Gastrocnemius medialis (tissue), 4 donors: Measurements from ENCODE around the gene CFAP47.

ENCODE experiments used
- POLR2A ChIP-seq, 2 donors: fragments of 450-650 bp; IDR thresholded peaks; one replicate each; pipeline ENCODE4 v1.6.1; 2017; ENCODE audit warnings: antibody characterized with exemption in 2 of 2, mild to moderate bottlenecking in 2 of 2, moderate library complexity in 2 of 2
- TF ChIP-seq, protein P1 (sequence below), 5 experiments: fragments of 450-650 bp in 3 of 5; fragments of 200-600 bp in 2 of 5; sonication (generic) in 2 of 5; IDR thresholded peaks in 4 of 5; conservative IDR thresholded peaks in 1 of 5; 1 replicate in 4 of 5; 2 replicates in 1 of 5; pipeline ENCODE4 v1.5.1; 2016 to 2019; ENCODE audit warnings: antibody characterized with exemption in 5 of 5, mild to moderate bottlenecking in 3 of 5, moderate library complexity in 3 of 5

DNA sequence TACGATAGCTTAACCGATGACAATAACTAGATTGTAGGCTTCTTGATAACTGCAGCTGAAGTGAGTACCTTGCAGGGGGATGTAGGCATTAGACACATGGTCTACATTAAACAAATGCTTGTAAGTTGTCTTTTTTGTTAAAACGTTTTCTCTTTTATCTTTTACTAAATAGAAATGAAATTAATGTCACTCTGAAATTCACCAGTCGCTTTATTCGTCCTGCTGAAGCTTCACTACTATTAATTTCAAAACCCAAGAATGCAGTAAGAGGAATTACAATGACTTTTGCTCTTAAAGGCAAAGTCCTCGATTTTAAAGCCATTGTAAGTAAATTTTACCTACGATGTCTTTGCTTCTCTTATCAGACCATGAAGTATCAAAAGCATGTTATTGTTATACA, 239.7 kb downstream of the CFAP47 start:
- TF ChIP-seq, protein P1, sequence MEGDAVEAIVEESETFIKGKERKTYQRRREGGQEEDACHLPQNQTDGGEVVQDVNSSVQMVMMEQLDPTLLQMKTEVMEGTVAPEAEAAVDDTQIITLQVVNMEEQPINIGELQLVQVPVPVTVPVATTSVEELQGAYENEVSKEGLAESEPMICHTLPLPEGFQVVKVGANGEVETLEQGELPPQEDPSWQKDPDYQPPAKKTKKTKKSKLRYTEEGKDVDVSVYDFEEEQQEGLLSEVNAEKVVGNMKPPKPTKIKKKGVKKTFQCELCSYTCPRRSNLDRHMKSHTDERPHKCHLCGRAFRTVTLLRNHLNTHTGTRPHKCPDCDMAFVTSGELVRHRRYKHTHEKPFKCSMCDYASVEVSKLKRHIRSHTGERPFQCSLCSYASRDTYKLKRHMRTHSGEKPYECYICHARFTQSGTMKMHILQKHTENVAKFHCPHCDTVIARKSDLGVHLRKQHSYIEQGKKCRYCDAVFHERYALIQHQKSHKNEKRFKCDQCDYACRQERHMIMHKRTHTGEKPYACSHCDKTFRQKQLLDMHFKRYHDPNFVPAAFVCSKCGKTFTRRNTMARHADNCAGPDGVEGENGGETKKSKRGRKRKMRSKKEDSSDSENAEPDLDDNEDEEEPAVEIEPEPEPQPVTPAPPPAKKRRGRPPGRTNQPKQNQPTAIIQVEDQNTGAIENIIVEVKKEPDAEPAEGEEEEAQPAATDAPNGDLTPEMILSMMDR (IDR thresholded peaks at IDR 0.05 in 4 of 5, conservative IDR thresholded peaks at IDR 0.05 in 1 of 5), result no peak
- TF ChIP-seq POLR2A (IDR thresholded peaks at IDR 0.05), result no peak
